Esophagus mucosa (tissue), 1 donor: ENCODE data around the gene IMMP2L. TPM values are rescaled to one million over a fixed set of nuclear protein-coding genes. Genes with fewer than 3 reads are reported as not detected.

Experiments used
- ATAC-seq: fragments of 200-7000 bp; cut with Tn5 transposase; one replicate; pipeline ENCODE4 v1.9.1; 2020
- total RNA-seq: library from RNA; stranded (reverse); gene quantifications from one replicate; pipeline ENCODE4 v1.2.4, GENCODE V29; 2023
- donor health status: DM: yes; HTN: yes; CAD: no.

IMMP2L gene
- total RNA-seq, 1 donor from 2014 or later = 8.8 TPM

GRCh38 chr7:111067251-111067650 lies 495.0 kb downstream of the IMMP2L start:
- no peak for ATAC-seq

DNA sequence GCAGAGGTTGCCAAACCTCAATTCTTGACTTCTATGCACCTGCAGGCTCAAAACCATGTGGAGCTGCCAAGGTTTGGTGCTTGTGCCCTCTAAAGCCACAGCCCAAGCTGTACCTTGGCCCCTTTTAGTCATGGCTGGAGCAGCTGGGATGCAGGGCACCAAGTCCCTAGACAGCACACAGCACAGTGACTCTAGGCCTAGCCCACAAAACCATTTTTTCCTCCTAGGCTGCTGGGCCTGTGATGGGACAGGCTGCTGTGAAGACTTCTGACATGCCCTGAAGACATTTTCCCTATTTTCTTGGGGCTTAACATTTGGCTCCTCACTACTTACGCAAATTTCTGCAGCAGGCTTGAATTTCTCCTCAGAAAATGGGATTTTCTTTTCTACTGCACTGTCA lies 499.1 kb downstream of the IMMP2L start:
- no peak for ATAC-seq

DNA sequence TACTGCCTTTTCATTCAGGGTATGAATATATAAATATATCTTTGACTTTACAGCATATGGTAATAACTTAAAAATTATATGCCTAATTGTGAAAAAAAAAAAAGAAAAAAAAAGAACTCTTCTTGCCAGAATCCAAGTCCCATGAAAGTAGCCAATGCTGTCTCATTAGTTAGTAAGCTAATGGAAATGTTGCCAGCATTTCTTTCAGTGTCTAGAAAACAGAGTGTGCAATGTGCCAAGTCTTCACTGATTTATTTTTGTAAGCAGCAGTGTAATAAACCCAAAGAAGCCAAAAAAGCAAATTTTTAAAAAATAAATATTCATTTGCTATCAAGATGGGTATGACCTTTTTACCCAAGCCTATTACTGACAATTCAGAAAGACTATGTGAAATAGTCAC lies 502.5 kb downstream of the IMMP2L start:
- ATAC-seq = no peak

- no peak for ATAC-seq
These were observed 505.2 kb downstream of the IMMP2L start for GRCh38 chr7:111057066-111057465.

DNA sequence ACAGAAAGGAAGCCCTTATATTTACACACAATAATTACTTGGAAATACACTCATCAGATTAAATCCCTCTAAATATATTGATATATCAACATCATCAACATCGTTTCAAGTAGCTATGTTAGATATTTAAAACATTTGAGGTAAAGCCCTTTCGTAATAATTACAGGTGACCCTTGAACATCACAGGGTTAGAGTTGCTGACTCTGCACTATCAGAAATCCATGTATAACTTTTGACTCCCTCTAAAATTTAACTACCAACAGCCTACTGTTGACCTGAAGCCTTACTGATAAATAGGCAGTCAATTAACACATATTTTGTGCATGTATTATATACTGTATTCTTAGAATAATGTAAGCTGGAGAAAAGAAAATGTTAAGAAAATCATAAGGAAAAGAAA lies 505.9 kb downstream of the IMMP2L start:
- ATAC-seq = no peak

GRCh38 chr7:111053035-111053434 lies 509.3 kb downstream of the IMMP2L start:
- no peak for ATAC-seq

DNA sequence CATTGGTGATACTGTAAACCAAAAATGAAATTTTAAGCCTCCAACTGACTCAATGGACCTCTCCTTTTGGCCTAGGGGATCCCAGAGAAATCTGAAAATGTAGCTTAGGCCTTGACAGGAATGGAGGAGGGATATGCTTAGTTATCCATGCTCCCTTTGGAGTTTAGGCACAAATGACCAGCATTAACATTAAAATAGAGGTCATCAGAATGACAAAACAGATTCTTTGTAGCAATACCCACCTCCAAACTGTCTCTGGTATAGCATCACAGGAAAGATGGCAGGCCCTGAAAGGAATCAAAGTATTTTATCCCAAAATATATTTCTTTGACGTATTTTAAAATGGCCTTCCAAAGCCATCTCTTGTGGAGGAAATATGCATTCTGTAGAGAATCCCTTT lies 510.5 kb downstream of the IMMP2L start:
- no peak for ATAC-seq

GRCh38 chr7:111050875-111051416 lies 511.3 kb downstream of the IMMP2L start:
- ATAC-seq = no peak

- no peak for ATAC-seq
These were observed 512.2 kb downstream of the IMMP2L start for GRCh38 chr7:111049971-111050680.

- no peak for ATAC-seq
These were observed 514.7 kb downstream of the IMMP2L start for GRCh38 chr7:111047595-111047994.

GRCh38 chr7:111045449-111045848 lies 516.8 kb downstream of the IMMP2L start:
- ATAC-seq = no peak

DNA sequence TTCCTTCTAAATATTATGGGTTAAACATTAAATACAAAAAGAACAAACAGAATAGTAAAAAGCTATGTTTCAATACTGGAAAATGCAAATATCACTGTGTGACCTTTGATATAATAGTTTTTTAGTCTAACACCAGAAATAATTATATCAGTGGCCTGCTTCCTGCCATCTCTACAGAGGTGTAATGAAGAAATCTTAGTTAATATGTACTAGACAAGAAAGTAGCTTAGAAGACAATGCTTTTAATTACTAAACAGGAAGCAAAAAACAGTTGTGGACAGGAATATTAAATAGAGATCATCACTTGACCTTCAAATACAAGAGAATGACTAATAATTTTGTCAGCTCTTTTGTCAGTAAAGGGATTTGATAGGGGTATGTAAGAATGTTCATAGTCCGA lies 518.7 kb downstream of the IMMP2L start:
- ATAC-seq = no peak

GRCh38 chr7:111042842-111043241 lies 519.5 kb downstream of the IMMP2L start:
- no peak for ATAC-seq

DNA sequence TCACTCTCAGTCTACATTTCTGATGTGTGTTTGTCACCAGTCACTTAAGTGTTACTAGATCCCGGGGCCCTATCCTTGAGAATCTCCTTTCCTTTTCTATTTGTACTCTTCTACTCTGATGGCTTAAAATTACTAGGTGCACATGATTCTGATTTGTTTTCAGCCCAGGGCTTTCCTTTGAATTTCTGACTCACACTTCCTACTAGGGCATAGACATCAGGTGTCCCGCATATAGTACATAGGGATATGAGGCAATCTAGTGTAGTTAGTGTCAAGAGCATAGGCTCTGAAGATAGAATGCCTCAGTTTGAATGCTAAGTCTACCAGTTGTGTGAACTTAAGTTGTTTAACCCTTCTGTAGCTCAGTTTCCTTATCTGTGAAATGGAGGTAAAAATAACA lies 520.7 kb downstream of the IMMP2L start:
- peak; percentile 88 for ATAC-seq

- no peak for ATAC-seq
These were observed 524.1 kb downstream of the IMMP2L start for GRCh38 chr7:111038185-111038584.

- no peak for ATAC-seq
These were observed 530.4 kb downstream of the IMMP2L start for GRCh38 chr7:111031916-111032315.

DNA sequence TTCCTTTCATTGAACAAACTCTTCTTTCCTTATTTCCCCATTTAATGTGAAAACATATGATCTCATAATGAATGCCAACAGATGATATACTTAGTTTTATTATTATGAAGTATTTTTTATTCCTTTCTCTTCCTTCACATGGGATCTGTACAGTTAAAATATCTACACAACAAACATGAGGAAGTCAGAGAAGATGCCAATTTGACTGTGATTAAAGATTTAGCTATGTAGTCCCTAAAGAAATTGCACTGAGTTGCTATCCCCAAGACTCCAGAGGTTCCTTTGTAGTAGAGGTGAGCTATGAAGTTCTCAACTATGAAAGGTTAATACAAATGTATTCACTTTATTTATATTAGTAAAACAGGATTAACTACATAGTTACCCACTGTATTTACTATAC lies 532.0 kb downstream of the IMMP2L start:
- ATAC-seq = no peak

GRCh38 chr7:111029574-111030251 lies 532.6 kb downstream of the IMMP2L start:
- ATAC-seq = no peak

- ATAC-seq = no peak
These were observed 533.1 kb downstream of the IMMP2L start for GRCh38 chr7:111029141-111029572.

DNA sequence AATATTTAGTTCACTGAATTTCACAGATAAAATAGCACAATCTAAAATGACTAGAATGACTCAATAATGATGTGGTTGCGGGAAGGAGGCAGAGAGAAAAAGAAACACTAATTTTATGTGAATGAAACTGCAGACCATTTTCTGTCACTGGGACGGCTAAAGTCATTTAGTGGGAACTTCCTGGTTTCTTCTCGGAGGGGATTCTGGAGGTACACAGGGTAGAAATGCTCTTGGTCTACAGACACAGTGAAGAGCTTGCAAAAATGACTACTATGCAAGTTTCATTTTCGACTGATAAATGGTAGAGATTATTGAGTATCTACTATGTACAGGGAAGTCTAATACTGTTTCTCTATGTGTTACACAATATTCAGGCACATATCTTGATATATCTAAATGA lies 534.9 kb downstream of the IMMP2L start:
- no peak for ATAC-seq

- ATAC-seq = no peak
These were observed 535.5 kb downstream of the IMMP2L start for GRCh38 chr7:111026806-111027205.

DNA sequence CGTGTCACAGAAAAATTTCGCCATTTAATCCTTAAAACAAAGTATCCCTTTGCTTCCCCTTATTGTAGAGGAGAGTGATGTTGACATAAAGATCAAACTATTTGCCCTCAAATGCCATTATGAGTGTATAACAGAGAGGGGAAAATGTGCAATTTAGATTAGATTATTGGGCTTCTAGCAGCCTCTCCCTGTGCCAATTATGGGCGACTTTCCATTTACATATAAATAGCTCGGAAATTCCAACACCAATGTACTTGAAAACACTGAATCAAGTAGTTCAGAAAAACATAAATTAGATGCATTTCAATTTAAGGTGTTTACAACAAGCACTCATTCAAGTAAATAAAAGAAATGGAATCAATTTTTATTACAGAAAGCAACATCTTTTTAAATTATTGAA lies 535.9 kb downstream of the IMMP2L start:
- ATAC-seq = no peak

- ATAC-seq = no peak
These were observed 537.3 kb downstream of the IMMP2L start for GRCh38 chr7:111025006-111025405.
